Right cardiac atrium (tissue), 5 donors: Measurements from ENCODE around the gene ARHGAP1. TPM values are rescaled to one million over a fixed set of nuclear protein-coding genes. Genes with fewer than 3 reads are reported as not detected.

Experiments
- ATAC-seq, 2 donors: fragments of 200-7000 bp; cut with Tn5 transposase; one replicate each; pipeline versions ENCODE4 v1.8.0 to v1.9.1; 2020; ENCODE audit warnings: moderate library complexity in 2 of 2, mild to moderate bottlenecking in 1 of 2
- DNase-seq, 3 donors: peaks; one replicate each; pipeline ENCODE4 v3.0.0-alpha.2; 2020
- H3K27ac ChIP-seq: one replicate; pipeline ENCODE4 v1.5.1; 2013; ENCODE audit warnings: mild to moderate bottlenecking, low read length, control low read depth, moderate library complexity
- H3K27me3 ChIP-seq: one replicate; pipeline ENCODE4 v1.6.1; 2013; ENCODE audit not compliant: control insufficient read depth, insufficient read depth
- H3K4me1 ChIP-seq: one replicate; pipeline ENCODE4 v1.6.1; 2013; ENCODE audit warnings: low read length; ENCODE audit not compliant: control insufficient read depth, insufficient read depth
- H3K4me3 ChIP-seq: one replicate; pipeline ENCODE4 v1.5.1; 2013; ENCODE audit warnings: low read length, control low read depth
- H3K9me3 ChIP-seq: one replicate; pipeline ENCODE4 v1.6.1; 2013; ENCODE audit warnings: low read length; ENCODE audit not compliant: control insufficient read depth
- WGBS: extraction: QIAGEN DNeasy Blood & Tissue Kit; methylation state at CpG from one replicate; pipeline ENCODE4 v1.1.7; 2013; 5-methylcytosine and 5-hydroxymethylcytosine counted together
- intact Hi-C, 4 donors: fragments of 100-400 bp; cut with DNase I; formaldehyde crosslinking; loops; one replicate each; pipeline versions ENCODE4 v1.11.0 to v1.14.0; 2022 to 2023
- polyA plus RNA-seq: library from polyadenylated mRNA; stranded (reverse); fragments of 200-250 nt; gene quantifications from one replicate; pipeline ENCODE4 v1.2.3, GENCODE V29; 2013
- total RNA-seq, 4 donors: library from RNA; stranded (reverse); fragmentation: NEBNext Ultra II Directional; extraction: Animal tissue kit (Norgen Biotek cat#: 25700); gene quantifications; one replicate each; pipeline ENCODE4 v1.2.1, GENCODE V29; 2021
- donor health status: healthy with polysubstance abuse.
- donor health status: DM: no; HTN: yes; CAD: no.
- donor health status: DM: no; HTN: no; CAD: no.
- donor health status: DM: no; HTN: yes; CAD: no; lungs with severe emphysema.
- donor health status: DM: yes; HTN: yes; CAD: no.

Gene ARHGAP1
- total and polyA plus RNA-seq, 5 donors, result 53.4 to 112 (median 105) TPM

DNA sequence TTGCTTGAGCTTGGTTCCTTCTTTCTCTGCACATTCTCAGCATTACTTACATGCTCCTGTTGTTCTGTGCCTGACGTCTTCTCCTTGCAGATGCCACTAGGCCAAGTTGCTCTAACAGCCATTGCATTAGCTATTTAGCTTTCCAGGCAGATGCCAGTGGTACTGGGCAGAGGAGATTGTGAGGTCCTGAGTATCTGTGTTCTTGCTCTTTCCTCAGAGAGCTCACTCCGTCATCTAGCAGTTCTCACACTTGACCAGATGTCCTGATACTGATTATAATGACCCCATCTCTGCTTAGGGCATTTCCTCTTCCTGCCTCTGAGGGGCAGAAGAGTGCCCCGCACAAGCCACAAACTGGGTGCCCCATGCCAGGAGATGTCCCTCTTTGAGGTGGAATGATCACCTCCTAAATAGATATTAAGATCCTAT is 30.7 kb downstream of the ARHGAP1 start:
- 49% methylated on average over 3 of the region's 3 CpGs for WGBS
- peaks cover 4% of the 10 kb centered on the region for H3K4me1 ChIP-seq
- DNase-seq (no peak), ATAC-seq (no peak)
- no peaks in the 10 kb centered on the region for H3K27me3 ChIP-seq
- intact Hi-C loops, result no loop called here
- no peaks in the 10 kb centered on the region for H3K9me3 ChIP-seq
- peak overlapping the region; percentile 59 for H3K27ac ChIP-seq
- no peak overlapping the region for H3K4me3 ChIP-seq

GRCh38 chr11:46668480-46669085 is 31.8 kb downstream of the ARHGAP1 start:
- Histone ChIP-seq H3K27me3 (no peaks in the 10 kb centered on the region), H3K4me1 (peaks cover 6% of the 10 kb centered on the region), H3K27ac (no peak overlapping the region), H3K9me3 (no peaks in the 10 kb centered on the region), H3K4me3 (no peak overlapping the region)
- WGBS, result 92% methylated on average over 12 of the region's 12 CpGs
- intact Hi-C loops, result no loop called here
- DNase-seq, result no peak
- no peak for ATAC-seq

- H3K9me3 ChIP-seq, result no peaks in the 10 kb centered on the region
- H3K27ac ChIP-seq, result peak overlapping the region; percentile 74
Measured at GRCh38 chr11:46667043-46667481, 33.4 kb downstream of the ARHGAP1 start.

DNA sequence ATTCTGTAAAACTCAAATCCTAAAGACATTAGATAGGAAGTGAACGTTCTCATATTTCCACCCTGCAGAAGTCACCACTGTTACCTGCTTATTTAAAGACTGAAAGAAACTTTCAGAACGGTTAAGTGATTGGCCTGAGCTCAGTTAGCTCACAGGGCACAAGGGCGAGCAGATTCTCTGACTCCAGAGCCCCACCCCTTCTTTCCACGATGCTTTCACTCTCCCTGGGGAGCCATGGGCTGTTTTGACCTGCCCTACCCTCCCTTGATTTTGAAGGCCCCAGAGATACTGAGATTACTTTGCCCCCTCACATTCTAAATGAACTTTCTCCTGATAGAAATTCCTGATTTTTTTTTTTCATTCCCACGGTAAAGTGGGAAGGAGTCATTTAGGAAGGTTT is 33.9 kb downstream of the ARHGAP1 start:
- DNase-seq, result peak; percentile 54 to 66 (median 64)
- H3K27me3 ChIP-seq, result no peaks in the 10 kb centered on the region
- ATAC-seq, result peak; percentile 62 to 77
- intact Hi-C loops, result no loop called here
- H3K27ac ChIP-seq, result peak overlapping the region; percentile 74
- H3K9me3 ChIP-seq, result no peaks in the 10 kb centered on the region
- peaks cover 6% of the 10 kb centered on the region for H3K4me1 ChIP-seq
- 32% methylated on average over 5 of the region's 5 CpGs for WGBS
- no peak overlapping the region for H3K4me3 ChIP-seq

More at GRCh38 chr11:46667043-46667481, 33.4 kb downstream of the ARHGAP1 start:
- Histone ChIP-seq H3K27me3 (no peaks in the 10 kb centered on the region), H3K4me3 (no peak overlapping the region), H3K4me1 (peaks cover 6% of the 10 kb centered on the region)
- peak; percentile 53 to 84 (median 76) for DNase-seq
- intact Hi-C loops, result no loop called here
- WGBS, result 33% methylated on average over 2 of the region's 2 CpGs
- peak; percentile 53 to 77 for ATAC-seq

- DNase-seq, result peak in 1 of 3 donors; percentile 27
- Histone ChIP-seq H3K27me3 (no peaks in the 10 kb centered on the region), H3K27ac (peak overlapping the region; percentile 2), H3K4me1 (peaks cover 6% of the 10 kb centered on the region), H3K9me3 (no peaks in the 10 kb centered on the region), H3K4me3 (no peak overlapping the region)
- intact Hi-C loops, result no loop called here
- 84% methylated on average over 1 of the region's 1 CpG for WGBS
- no peak for ATAC-seq
Measured at GRCh38 chr11:46665356-46665755, 35.1 kb downstream of the ARHGAP1 start.

DNA sequence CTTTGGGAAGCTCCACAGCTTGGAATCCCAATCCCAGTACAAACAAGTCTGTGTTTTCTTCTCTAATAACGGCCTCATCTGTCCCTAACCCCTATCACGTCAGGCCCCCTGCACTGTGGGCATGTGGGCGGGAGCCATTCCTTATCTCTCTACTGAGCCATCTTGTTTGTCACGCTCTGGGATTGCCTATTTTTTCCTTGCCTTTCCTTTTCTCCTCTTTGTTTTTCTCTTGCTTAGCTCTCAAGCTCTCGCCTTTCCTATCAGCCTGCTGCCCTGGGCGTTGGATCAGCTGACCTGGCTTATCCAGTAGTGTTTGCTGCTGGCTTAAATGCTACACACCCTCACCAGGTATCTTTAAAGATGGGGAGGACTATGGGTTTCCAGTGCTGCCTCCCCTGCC is 35.8 kb downstream of the ARHGAP1 start:
- peak overlapping the region; percentile 81 for H3K27ac ChIP-seq
- no peaks in the 10 kb centered on the region for H3K27me3 ChIP-seq
- H3K4me3 ChIP-seq, result no peak overlapping the region
- DNase-seq (peak in 1 of 3 donors; percentile 65), ATAC-seq (no peak)
- intact Hi-C loops, result no loop called here
- H3K9me3 ChIP-seq, result no peaks in the 10 kb centered on the region
- 37% methylated on average over 6 of the region's 6 CpGs for WGBS
- H3K4me1 ChIP-seq, result peaks cover 6% of the 10 kb centered on the region

DNA sequence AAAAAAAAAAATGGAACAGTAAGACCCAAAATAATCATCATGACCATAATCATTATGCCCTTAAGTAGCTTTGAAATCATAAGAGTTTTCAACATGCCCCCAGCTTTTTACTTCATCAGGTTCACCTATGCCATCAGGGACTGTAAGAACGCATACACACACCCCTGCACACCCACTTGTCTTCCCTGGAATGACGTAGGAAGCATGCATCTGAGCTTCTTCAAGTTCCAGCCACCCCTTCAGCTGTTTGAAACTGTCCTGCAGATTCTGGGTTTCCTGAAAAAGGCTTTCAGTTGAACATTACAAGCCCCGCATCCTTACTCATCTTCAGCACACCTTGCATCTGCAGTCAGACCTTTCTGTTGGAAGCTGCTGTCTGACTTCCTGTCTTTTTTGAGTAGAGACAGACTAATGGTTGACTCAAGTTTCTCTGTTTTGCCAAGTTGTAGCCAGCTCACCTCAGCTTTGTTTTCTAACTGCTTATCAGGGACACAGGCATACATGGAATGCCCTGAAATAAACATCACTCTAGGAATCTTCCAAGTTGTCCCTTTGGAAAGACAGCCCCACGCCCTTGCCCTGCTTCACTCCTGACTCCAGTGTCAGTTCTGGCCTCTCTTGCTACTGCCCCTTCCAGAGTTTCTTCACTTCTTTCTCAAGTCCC is 37.0 kb downstream of the ARHGAP1 start:
- no peaks in the 10 kb centered on the region for H3K9me3 ChIP-seq
- ATAC-seq (no peak), DNase-seq (no peak)
- no peak overlapping the region for H3K4me3 ChIP-seq
- WGBS, result 83% methylated on average over 4 of the region's 4 CpGs
- intact Hi-C loops, result no loop called here
- no peaks in the 10 kb centered on the region for H3K27me3 ChIP-seq
- H3K4me1 ChIP-seq, result peaks cover 6% of the 10 kb centered on the region
- H3K27ac ChIP-seq, result no peak overlapping the region

DNA sequence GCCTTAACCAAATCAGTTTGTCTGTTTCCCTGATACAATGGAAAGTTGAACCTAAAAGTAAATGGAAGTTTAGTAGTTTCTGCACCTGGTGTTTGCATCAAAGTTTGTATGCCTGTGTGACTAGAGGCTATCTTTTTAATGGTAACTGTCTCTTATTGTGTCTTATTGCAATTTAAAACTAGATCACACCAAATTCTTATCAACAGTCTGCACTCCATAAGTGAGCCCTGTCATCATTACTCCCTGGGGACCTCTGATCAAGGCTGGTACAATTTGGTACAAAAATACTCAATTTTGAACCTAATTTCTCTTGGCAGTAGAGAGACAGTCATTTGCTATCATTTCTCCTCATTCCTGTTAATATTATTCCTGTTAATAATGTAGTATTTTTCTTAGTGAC is 38.1 kb downstream of the ARHGAP1 start:
- Histone ChIP-seq H3K27ac (no peak overlapping the region), H3K27me3 (no peaks in the 10 kb centered on the region), H3K4me1 (peaks cover 9% of the 10 kb centered on the region), H3K9me3 (no peaks in the 10 kb centered on the region), H3K4me3 (no peak overlapping the region)
- ATAC-seq (no peak), DNase-seq (no peak)
- intact Hi-C loops, result no loop called here

DNA sequence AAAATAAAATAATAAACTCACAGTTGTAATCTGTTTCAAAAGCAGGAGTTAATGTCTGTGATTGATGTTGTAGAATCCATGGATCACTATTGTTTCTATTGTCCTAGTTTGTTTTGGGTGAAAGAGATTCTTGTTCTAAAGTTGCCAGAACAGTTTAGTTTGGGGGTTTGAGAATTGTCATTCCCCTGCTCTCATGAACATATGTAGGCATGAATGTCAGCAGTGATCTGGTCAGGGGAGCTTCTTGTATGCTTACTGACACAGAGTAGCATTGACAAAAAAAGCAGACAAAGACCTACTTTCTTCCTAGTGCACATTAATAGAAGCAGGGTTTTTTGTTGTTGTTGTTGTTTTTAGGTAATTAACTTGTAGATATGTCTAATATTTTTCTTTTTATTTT is 38.6 kb downstream of the ARHGAP1 start:
- peaks cover 9% of the 10 kb centered on the region for H3K4me1 ChIP-seq
- intact Hi-C loops, result no loop called here
- no peaks in the 10 kb centered on the region for H3K27me3 ChIP-seq
- DNase-seq (no peak), ATAC-seq (no peak)
- H3K4me3 ChIP-seq, result no peak overlapping the region
- H3K27ac ChIP-seq, result no peak overlapping the region
- H3K9me3 ChIP-seq, result no peaks in the 10 kb centered on the region

DNA sequence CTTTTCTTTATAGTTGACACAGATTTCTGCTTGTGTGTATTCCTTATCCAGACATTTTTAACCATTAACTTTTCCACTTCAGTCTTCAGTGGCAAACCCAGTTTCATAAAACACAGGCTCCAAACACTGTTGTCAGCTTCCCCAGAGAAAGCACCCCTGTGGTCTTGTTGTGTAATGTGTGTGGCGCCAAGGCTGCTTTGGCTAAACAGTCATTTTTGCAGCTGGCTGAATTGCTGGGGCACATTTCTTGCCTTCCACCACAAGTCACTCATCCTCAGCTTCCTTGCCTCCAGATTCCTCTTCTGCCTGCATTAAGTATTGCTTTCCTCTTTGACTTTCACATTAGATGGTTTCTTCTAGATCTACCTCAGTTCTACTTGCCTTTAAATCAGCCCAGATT is 40.5 kb downstream of the ARHGAP1 start:
- no peaks in the 10 kb centered on the region for H3K27me3 ChIP-seq
- ATAC-seq, result peak; percentile 58 to 63
- H3K9me3 ChIP-seq, result no peaks in the 10 kb centered on the region
- DNase-seq, result peak in 2 of 3 donors; percentile 65 to 87
- WGBS, result 66% methylated on average over 1 of the region's 1 CpG
- H3K27ac ChIP-seq, result no peak overlapping the region
- intact Hi-C loops, result loop anchor here in 1 of 4 donors (5.0 kb wide), 1 partner anchor 37 kb away; no protein-coding TSS in a partner anchor
- H3K4me1 ChIP-seq, result peaks cover 6% of the 10 kb centered on the region
- no peak overlapping the region for H3K4me3 ChIP-seq

DNA sequence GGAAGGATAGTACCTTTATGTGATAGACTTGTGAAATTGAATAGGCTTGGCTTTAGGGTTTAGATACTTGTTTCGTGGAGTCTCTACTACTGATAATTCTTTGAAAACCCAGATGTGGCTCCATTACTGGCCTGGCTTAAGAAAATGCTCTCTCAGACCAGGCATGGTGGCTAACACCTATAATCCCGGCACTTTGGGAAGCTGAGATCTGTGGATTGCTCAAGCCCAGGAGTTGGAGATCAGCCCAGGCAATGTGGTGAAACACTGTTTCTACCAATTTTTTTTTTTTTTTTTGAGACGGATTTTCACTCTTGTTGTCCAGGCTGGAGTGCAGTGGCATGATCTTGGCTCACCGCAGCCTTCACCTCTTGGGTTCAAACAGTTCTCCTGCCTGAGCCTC is 42.2 kb downstream of the ARHGAP1 start:
- Histone ChIP-seq H3K4me3 (no peak overlapping the region), H3K27me3 (no peaks in the 10 kb centered on the region), H3K4me1 (peaks cover 2% of the 10 kb centered on the region), H3K27ac (peak overlapping the region; percentile 48), H3K9me3 (no peaks in the 10 kb centered on the region)
- 63% methylated on average over 4 of the region's 4 CpGs for WGBS
- intact Hi-C loops, result loop anchor here in 1 of 4 donors (5.0 kb wide), 1 partner anchor 39 kb away; no protein-coding TSS in a partner anchor
- DNase-seq (peak; percentile 75 to 89 (median 79)), ATAC-seq (peak; percentile 65 to 70)
